Dedifferentiated amniotic fluid mesenchymal stem cell (primary cell): ENCODE results near the gene RPL10A.
"Not testable (repeated sequence)": the region's sequence is repeated elsewhere in the genome, so short reads cannot be mapped to it uniquely, and the experiment has no call there.

Experiments
- DNase-seq: peaks from one replicate; pipeline ENCODE4 v3.0.0-alpha.2; 2016; ENCODE audit errors: extremely low spot score

RPL10A gene

DNA sequence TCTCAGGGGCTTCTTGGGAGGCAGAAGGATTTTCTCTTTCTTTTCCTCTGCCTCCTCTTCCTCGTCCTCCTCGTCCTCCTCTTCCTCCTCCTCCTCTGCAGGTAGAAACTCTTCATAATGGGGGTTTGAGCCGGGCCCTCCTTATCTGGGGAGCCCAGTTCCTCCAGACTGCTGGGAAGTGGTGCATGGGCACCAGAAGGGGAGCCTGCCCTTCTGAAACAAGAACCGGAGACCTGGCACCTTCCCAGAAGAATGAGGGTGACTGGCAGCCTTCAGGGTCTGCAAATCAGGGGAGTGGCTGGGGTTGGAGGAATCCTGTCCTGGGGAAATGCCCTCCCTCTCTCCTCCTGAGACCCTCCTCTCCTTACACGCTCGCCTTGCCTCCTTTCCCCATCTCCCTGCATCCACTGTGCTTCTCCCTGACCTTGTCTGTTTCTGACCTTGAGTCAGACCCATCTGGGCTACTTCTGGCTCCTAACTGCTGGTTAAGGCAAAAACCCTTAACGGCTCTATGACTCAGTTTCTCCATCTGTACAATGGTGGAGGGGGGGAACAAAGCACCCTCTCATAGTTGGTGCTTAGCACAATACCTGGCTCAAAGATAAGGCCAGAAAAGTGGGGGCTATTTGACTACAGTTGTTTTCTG, 42.8 kb downstream of the RPL10A start:
- no peak for DNase-seq

DNA sequence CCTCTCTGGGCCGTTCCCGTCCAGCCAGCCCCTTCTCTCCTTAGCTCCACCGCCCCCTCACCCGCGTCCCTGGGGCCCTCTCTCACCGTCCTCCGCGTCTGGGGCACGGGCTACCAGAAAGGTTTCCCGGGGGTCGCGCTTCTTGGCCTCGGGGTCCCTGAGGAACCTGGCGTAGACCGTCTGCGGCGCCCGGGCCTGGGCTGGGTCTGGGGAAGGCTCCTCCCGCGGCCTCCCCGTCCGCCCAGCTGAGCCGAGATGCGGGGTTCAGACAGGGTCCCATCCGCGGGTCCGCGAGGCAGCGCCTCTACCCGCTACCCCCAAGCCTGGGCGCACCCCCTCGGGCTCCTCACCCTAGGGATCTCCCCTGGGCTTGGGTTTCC, 43.4 kb downstream of the RPL10A start:
- no peak for DNase-seq

DNA sequence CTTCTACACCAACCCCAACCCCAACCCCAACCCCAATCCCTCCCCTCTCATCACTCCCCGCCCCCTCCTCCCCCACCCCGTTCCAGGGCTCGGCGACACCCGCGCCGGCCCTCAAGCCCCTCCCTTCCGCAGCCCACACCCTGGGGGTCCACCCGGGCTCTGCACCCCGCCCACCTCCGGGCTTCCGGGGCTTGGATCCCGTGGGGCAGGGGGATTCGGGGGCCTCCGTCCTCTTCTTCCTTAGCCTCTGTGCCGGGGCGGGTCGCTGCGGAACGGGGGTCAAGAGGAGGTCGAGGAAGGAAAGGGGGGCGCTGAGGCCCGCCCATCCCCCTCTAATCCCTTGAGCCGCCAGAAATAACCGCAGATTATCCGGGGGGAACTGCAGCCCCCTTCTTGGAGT, 43.8 kb downstream of the RPL10A start:
- no peak for DNase-seq

- DNase-seq = no peak
Measured at GRCh38 chr6:35512740-35513139, 44.5 kb downstream of the RPL10A start, which contains the start of gene TULP1. Gene TULP1, minus strand, starts transcription at chr6:35512896. Its CDS starts 38 bp downstream, at chr6:35512858.

- DNase-seq = no peak
Measured at GRCh38 chr6:35514587-35514986, 46.4 kb downstream of the RPL10A start.

DNA sequence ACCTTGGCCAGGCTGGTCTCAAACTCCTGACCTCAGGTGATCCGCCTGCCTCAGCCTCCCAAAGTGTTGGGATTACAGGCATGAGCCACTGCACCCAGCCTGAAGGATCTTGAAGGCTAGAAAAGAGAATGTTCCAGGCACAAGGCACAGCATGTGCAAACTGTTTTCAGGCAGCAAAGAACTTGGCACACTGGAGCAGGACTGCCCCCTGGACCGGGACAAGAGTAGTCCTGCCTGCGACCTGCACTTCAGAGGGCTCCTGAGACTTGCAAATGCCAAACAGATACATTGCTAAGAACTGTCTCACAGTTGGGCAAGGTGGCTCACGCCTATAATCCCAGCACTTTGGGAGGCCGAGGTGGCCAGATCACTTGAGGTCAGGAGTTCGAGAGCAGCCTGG, 47.7 kb downstream of the RPL10A start:
- not testable (repeated sequence) for DNase-seq

DNA sequence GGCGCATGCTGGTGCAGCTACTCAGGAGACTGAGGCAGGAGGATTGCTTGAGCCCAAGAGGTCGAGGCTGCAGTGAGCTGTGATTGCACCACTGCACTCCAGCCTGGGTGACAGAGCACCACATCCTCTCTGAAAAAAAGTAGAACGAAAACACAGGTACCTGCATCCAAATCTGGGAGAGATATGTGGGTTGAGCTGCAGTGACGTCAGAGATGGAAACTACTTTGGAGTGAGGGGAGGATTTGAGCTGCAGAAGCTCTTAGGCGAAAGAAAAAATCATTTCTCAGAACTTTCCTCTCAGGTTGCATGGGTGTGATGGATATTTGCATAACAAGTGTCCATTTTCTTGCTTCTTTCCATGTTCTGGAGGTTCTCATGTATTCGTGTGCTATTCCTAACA, 48.5 kb downstream of the RPL10A start:
- DNase-seq = no peak

DNA sequence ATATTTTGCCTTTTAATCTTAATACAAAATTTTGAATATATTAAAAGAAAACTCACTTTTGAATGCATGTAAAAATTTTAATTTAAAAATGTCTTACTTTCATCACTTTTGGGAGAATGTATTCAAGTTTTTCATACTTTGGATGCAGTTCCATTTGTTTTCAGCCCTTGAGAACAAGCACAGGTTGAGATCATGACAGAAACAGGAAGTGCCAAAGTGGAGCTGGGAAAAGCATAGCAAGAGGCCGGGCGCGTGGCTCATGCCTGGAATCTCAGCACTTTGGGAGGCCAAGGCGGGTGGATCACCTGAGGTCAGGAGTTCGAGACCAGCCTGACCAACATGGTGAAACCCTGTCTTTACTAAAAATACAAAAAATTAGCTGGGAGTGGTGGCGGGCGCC, 49.8 kb downstream of the RPL10A start:
- DNase-seq = not testable (repeated sequence)

DNA sequence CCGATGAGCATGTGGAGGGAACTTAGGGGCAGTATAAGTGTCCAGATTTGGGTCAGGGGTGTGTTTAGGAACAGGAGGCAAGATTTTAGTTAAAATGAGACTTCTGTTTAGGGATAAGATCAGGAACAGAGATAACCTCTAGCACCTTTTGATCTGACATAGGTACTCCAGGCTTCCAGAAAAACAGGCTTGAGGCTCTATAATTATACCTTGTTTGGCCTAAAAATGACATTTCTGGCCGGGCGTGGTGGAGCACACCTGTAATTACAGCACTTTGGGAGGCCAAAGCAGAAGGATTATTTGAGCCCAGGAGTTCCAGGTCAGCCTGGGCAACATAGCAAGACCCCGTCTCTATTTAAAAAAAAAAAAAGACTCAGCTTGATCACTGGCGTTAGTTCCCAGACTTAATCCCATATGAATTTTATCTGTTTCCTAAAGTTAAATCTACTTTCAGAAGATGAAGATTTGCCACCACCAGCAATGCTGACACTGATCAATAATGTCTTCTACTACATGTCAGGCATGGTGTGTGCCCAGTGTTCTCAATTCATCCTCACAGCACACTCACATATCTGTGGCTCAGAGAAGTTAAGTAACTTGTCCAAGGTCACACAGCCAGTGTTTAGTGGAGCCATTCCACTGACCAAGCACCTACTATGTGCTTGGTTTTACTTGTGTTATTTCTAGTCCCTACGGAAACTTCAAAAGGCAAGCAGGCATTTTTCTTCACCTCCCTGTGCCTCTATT, 50.5 kb downstream of the RPL10A start:
- DNase-seq = no peak

GRCh38 chr6:35519313-35520015, 51.3 kb downstream of the RPL10A start:
- no peak for DNase-seq
